Neuronal stem cell (in vitro differentiated cells): ENCODE measurements around the gene EN1.

ENCODE experiments used
- DNase-seq: peaks from one replicate; pipeline ENCODE4 v3.0.0-alpha.2; 2013; ENCODE audit warnings: low spot score
- H2AFZ ChIP-seq: one replicate; pipeline ENCODE4 v1.6.1; 2013; ENCODE audit warnings: mild to moderate bottlenecking, low read length, inconsistent platforms
- H2AK5ac ChIP-seq: 2 replicates; pipeline ENCODE4 v1.6.1; 2013; ENCODE audit warnings: low read depth, mild to moderate bottlenecking, inconsistent platforms, low read length, moderate library complexity, mixed read lengths
- H2BK120ac ChIP-seq: 2 replicates; pipeline ENCODE4 v1.6.1; 2013; ENCODE audit warnings: low read depth, mild to moderate bottlenecking, inconsistent platforms, low read length, moderate library complexity, mixed read lengths
- H2BK12ac ChIP-seq: one replicate; pipeline ENCODE4 v1.6.1; 2013; ENCODE audit warnings: low read length, inconsistent platforms
- H2BK15ac ChIP-seq: 2 replicates; pipeline ENCODE4 v1.6.1; 2013; ENCODE audit warnings: mild to moderate bottlenecking, low read length, inconsistent platforms, mixed read lengths
- H2BK5ac ChIP-seq: one replicate; pipeline ENCODE4 v1.6.1; 2013; ENCODE audit warnings: inconsistent platforms, mild to moderate bottlenecking, low read length, moderate library complexity
- H3K14ac ChIP-seq: one replicate; pipeline ENCODE4 v1.6.1; 2013; ENCODE audit warnings: low read length, inconsistent platforms
- H3K18ac ChIP-seq: 2 replicates; pipeline ENCODE4 v1.6.1; 2013; ENCODE audit warnings: low read length, inconsistent platforms
- H3K23ac ChIP-seq: 2 replicates; pipeline ENCODE4 v1.6.1; 2013; ENCODE audit warnings: low read depth, mild to moderate bottlenecking, mixed read lengths, low read length, inconsistent platforms; ENCODE audit not compliant: poor library complexity
- H3K27ac ChIP-seq: replicated peaks from 3 replicates; pipeline ENCODE4 v1.5.1; 2013; ENCODE audit warnings: low read length, inconsistent platforms
- H3K27me3 ChIP-seq, 3 experiments: 2 replicates each; pipeline ENCODE4 v1.6.1; 2013; ENCODE audit warnings: low read length in 3 of 3, mild to moderate bottlenecking in 2 of 3, inconsistent platforms in 1 of 3, low read depth in 1 of 3, mixed read lengths in 1 of 3, moderate library complexity in 1 of 3; ENCODE audit not compliant: control insufficient read depth in 3 of 3, insufficient read depth in 3 of 3
- H3K36me3 ChIP-seq, 2 donors: replicated peaks in 1 of 2; 2 replicates each; pipeline ENCODE4 v1.6.1; 2013; ENCODE audit warnings: low read length in 2 of 2; ENCODE audit not compliant: control insufficient read depth in 2 of 2, insufficient read depth in 2 of 2
- H3K4ac ChIP-seq: 2 replicates; pipeline ENCODE4 v1.6.1; 2013; ENCODE audit warnings: inconsistent platforms, mild to moderate bottlenecking, low read length, moderate library complexity
- H3K4me1 ChIP-seq, 2 donors: 1 replicate in 1 of 2; 2 replicates in 1 of 2; pipeline ENCODE4 v1.6.1; 2013; ENCODE audit warnings: low read length in 2 of 2, low read depth in 1 of 2; ENCODE audit not compliant: control insufficient read depth in 2 of 2, insufficient read depth in 1 of 2
- H3K4me2 ChIP-seq: one replicate; pipeline ENCODE4 v1.6.1; 2013; ENCODE audit warnings: mild to moderate bottlenecking, low read length, inconsistent platforms; ENCODE audit not compliant: insufficient read depth, poor library complexity, severe bottlenecking
- H3K4me3 ChIP-seq, 2 donors: 2 replicates each; pipeline ENCODE4 v1.5.1; 2013; ENCODE audit warnings: low read length in 2 of 2, mild to moderate bottlenecking in 2 of 2, inconsistent platforms in 1 of 2, moderate library complexity in 1 of 2
- H3K79me1 ChIP-seq: one replicate; pipeline ENCODE4 v1.6.1; 2013; ENCODE audit warnings: low read depth, mild to moderate bottlenecking, inconsistent platforms, low read length, moderate library complexity
- H3K9ac ChIP-seq: one replicate; pipeline ENCODE4 v1.6.1; 2013; ENCODE audit warnings: mild to moderate bottlenecking, low read depth, low read length, inconsistent platforms; ENCODE audit not compliant: poor library complexity
- H3K9me3 ChIP-seq, 2 donors: replicated peaks in 1 of 2; 2 replicates each; pipeline versions ENCODE3 to v1.6.1; 2013; ENCODE audit warnings: low read length in 2 of 2, mild to moderate bottlenecking in 2 of 2, inconsistent platforms in 1 of 2, low read depth in 1 of 2, mixed read lengths in 1 of 2, moderate library complexity in 1 of 2; ENCODE audit not compliant: control insufficient read depth in 2 of 2, insufficient read depth in 1 of 2
- H4K8ac ChIP-seq: one replicate; pipeline ENCODE4 v1.6.1; 2013; ENCODE audit warnings: low read depth, mild to moderate bottlenecking, inconsistent platforms, low read length, moderate library complexity
- H4K91ac ChIP-seq: one replicate; pipeline ENCODE4 v1.6.1; 2013; ENCODE audit warnings: low read length, low read depth, mild to moderate bottlenecking, inconsistent platforms; ENCODE audit not compliant: poor library complexity
- WGBS, 2 donors: extraction: QIAGEN DNeasy Blood & Tissue Kit; methylation state at CpG; one replicate each; pipeline ENCODE4 v1.1.7; 2013; ENCODE audit warnings: missing lambda C conversion rate in 2 of 2, mixed read lengths in 1 of 2; ENCODE audit not compliant: insufficient read length in 2 of 2, insufficient replicate concordance in 1 of 2; ENCODE audit errors: extremely low coverage in 2 of 2; 5-methylcytosine and 5-hydroxymethylcytosine counted together

The EN1 gene

GRCh38 chr2:118794546-118794945 lies 52.9 kb downstream of the EN1 start:
- Histone ChIP-seq H4K91ac (no peak overlapping the region), H3K23ac (no peak overlapping the region), H3K9ac (no peak overlapping the region), H3K4me1 (no peaks in the 10 kb centered on the region), H3K4me2 (no peak overlapping the region), H2BK15ac (no peak overlapping the region), H3K4me3 (no peak overlapping the region), H2AK5ac (no peak overlapping the region), H2BK12ac (no peak overlapping the region), H3K18ac (no peak overlapping the region), H2AFZ (no peak overlapping the region), H3K79me1 (no peaks in the 10 kb centered on the region), H4K8ac (no peak overlapping the region), H2BK120ac (no peak overlapping the region), H2BK5ac (no peak overlapping the region), H3K36me3 (no peaks in the 10 kb centered on the region), H3K27ac (no peak overlapping the region), H3K27me3 (peaks cover 0 to 2% (median 0%) of the 10 kb centered on the region in 3 experiments), H3K4ac (no peak overlapping the region), H3K9me3 (no peaks in the 10 kb centered on the region), H3K14ac (no peak overlapping the region)
- WGBS, 2 donors = no CpG with 5 or more reads among the region's 4 CpGs
- DNase-seq = no peak
